ENCODE results near the gene TCTN1. TPM values are rescaled to one million over a fixed set of nuclear protein-coding genes. Genes with fewer than 3 reads are reported as not detected.
A peak's percentile ranks its signal among the peaks of the same experiment; 100 is the strongest.

Gene TCTN1
- total RNA-seq, 1 experiment from 2014 or later, result 11.1 TPM

GRCh38 chr12:110668480-110669192 lies 54.7 kb downstream of the TCTN1 start:
- no peak overlapping the region for H4K8ac ChIP-seq (replicated peaks; ENCODE audit: insufficient read length, low read depth, low read length)
- no peak for TF ChIP-seq CTCF (conservative IDR thresholded peaks at IDR 0.05)
- no peak overlapping the region for H2BK20ac ChIP-seq (ENCODE audit: low read depth, low read length, poor library complexity, severe bottlenecking)
- H2BK12ac ChIP-seq (ENCODE audit: insufficient read length, low read depth, low read length), result no peak overlapping the region
- peak overlapping the region in 2 of 3 experiments; percentile 41 to 46; a peak in 3 of 7 replicates for H3K27ac Mint-ChIP-seq
- H3K4me2 ChIP-seq (ENCODE audit: insufficient read depth, insufficient read length, low read length), result no peak overlapping the region
- no peaks in the 10 kb centered on the region for H3K4me1 ChIP-seq (ENCODE audit: insufficient read depth, low read length)
- H3K9ac ChIP-seq (ENCODE audit: extremely low read depth, insufficient read length, low read length), result no peak overlapping the region
- no peak overlapping the region for H3T11ph ChIP-seq (ENCODE audit: low read length)
- H3K79me1 ChIP-seq (ENCODE audit: insufficient read depth, low read depth, low read length, poor library complexity, severe bottlenecking), result no peaks in the 10 kb centered on the region
- H3K23me2 ChIP-seq (ENCODE audit: insufficient read length, low read depth, low read length, poor library complexity, severe bottlenecking), result no peaks in the 10 kb centered on the region
- H3K4ac ChIP-seq (ENCODE audit: low read depth, low read length), result no peak overlapping the region
- no CpG with 5 or more reads among the region's 12 CpGs for WGBS (ENCODE audit: extremely low coverage, insufficient read length, low lambda C conversion rate)
- no peak overlapping the region for H3K4me3 Mint-ChIP-seq
- DNase-seq, result no peak
- no peak overlapping the region for H3K27ac ChIP-seq (ENCODE audit: insufficient read length, low read depth, low read length)
- no peak overlapping the region for H4K5ac ChIP-seq (ENCODE audit: insufficient read length, low read depth, low read length)
- H4K20me1 ChIP-seq (ENCODE audit: control insufficient read depth, insufficient read depth, insufficient read length), result peaks cover 1% of the 10 kb centered on the region
- no peak overlapping the region for H2BK15ac ChIP-seq (ENCODE audit: low read depth, low read length)
- H3K14ac ChIP-seq (ENCODE audit: insufficient read depth, low read length), result no peak overlapping the region; the same call in 1 of the 2 replicates
- H3K23ac ChIP-seq (ENCODE audit: insufficient read length, low read depth, low read length), result no peak overlapping the region
- H3K27me3 Mint-ChIP-seq (ENCODE audit: low read depth), result no peaks in the 10 kb centered on the region
- no peaks in the 10 kb centered on the region for H3K9me3 ChIP-seq (ENCODE audit: control insufficient read depth, low read depth, low read length)
- H3K36me3 Mint-ChIP-seq (ENCODE audit: insufficient read depth in 1 of 3, low read depth in 3 of 3), result no peaks in the 10 kb centered on the region
- H3K56ac ChIP-seq (ENCODE audit: insufficient read length, low read depth, low read length), result no peak overlapping the region
- H3K27me3 ChIP-seq (ENCODE audit: insufficient read depth, low read length), result no peaks in the 10 kb centered on the region
- peaks cover 5 to 9% of the 10 kb centered on the region in 2 experiments; a peak in 3 of 4 replicates for H3K4me1 Mint-ChIP-seq
- H3K79me2 ChIP-seq (ENCODE audit: insufficient read depth, low read length), result no peaks in the 10 kb centered on the region
- no peak overlapping the region for H4K91ac ChIP-seq (ENCODE audit: insufficient read length, low read depth, low read length)
- H3K9me3 Mint-ChIP-seq, result peaks cover 0 to 3% of the 10 kb centered on the region in 2 experiments; a peak in 3 of 5 replicates
- no peak overlapping the region for H2BK120ac ChIP-seq (ENCODE audit: low read depth, low read length, poor library complexity, severe bottlenecking)
- no peak overlapping the region for H2AK5ac ChIP-seq (ENCODE audit: insufficient read length, low read length)
- H2AFZ ChIP-seq (ENCODE audit: low read length), result no peak overlapping the region
- H2BK5ac ChIP-seq (ENCODE audit: insufficient read length, low read length), result no peak overlapping the region
- no peak overlapping the region for H3K18ac ChIP-seq (ENCODE audit: insufficient read length, low read depth, low read length)

All from H9 (cell line).